NB4 (cell line): ENCODE data around the gene RINL.

Experiments used
- DNase-seq: peaks from one replicate; pipeline ENCODE4 v3.0.0; 2010; ENCODE audit warnings: low read depth
- H3K4me3 ChIP-seq: one replicate; pipeline ENCODE4 v1.5.1; 2011; ENCODE audit warnings: mild to moderate bottlenecking, low read depth, low read length, moderate library complexity
- MAX ChIP-seq: IDR thresholded peaks from 2 replicates; pipeline ENCODE4 v1.6.1; 2011; ENCODE audit warnings: low read depth, low read length
- MYC ChIP-seq: IDR thresholded peaks from 2 replicates; pipeline ENCODE4 v1.6.1; 2011; ENCODE audit warnings: low read depth, low read length
- POLR2A ChIP-seq: IDR thresholded peaks from 2 replicates; pipeline ENCODE4 v1.6.1; 2011; ENCODE audit warnings: mild to moderate bottlenecking; ENCODE audit not compliant: insufficient read length; ENCODE audit errors: extremely low read depth
- TF ChIP-seq, protein P1 (sequence below): IDR thresholded peaks from one replicate; pipeline ENCODE4 v1.5.1; 2012; ENCODE audit warnings: low read depth, low read length

RINL gene

GRCh38 chr19:38851622-38852230 is 26.3 kb downstream of the RINL start:
- DNase-seq, result peak; percentile 92
- TF ChIP-seq, protein P1, sequence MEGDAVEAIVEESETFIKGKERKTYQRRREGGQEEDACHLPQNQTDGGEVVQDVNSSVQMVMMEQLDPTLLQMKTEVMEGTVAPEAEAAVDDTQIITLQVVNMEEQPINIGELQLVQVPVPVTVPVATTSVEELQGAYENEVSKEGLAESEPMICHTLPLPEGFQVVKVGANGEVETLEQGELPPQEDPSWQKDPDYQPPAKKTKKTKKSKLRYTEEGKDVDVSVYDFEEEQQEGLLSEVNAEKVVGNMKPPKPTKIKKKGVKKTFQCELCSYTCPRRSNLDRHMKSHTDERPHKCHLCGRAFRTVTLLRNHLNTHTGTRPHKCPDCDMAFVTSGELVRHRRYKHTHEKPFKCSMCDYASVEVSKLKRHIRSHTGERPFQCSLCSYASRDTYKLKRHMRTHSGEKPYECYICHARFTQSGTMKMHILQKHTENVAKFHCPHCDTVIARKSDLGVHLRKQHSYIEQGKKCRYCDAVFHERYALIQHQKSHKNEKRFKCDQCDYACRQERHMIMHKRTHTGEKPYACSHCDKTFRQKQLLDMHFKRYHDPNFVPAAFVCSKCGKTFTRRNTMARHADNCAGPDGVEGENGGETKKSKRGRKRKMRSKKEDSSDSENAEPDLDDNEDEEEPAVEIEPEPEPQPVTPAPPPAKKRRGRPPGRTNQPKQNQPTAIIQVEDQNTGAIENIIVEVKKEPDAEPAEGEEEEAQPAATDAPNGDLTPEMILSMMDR, result no peak
- peak; percentile 95 for TF ChIP-seq MYC
- peak; percentile 99 for TF ChIP-seq MAX
- peak; percentile 55 for TF ChIP-seq POLR2A
- peak overlapping the region; percentile 76 for H3K4me3 ChIP-seq

DNA sequence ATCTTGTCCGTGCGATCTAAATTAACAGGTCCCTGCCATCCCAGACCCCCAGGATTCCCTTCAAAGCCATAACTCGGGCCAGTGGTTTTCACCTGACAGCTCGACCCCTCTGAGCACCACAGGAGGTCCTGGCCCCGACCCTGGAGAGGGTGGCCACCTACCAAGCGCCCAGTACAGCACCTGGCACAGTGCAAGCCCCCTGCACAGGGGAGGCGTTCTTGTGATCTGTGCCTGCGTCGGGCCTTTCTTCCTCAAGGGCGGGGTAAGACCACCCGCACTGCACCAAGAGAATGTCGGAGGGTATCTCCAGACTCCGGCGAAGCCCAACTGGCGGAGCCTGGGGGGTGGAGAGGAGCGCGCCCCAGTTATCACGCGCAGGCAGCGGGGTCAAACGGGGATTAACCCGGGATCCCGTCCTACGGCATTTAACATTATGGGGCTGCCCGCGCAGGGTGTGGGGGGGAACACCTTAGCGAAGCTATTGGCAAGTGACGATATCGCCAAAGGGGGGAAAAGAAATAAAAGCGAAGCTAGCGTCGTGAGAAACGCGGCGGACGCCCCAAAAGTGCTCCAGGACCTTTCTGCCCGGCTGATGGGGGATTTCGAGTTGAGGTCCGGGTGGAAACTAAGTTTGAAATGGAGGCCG is 27.0 kb downstream of the RINL start:
- H3K4me3 ChIP-seq, result peak overlapping the region; percentile 57
- no peak for DNase-seq
- TF ChIP-seq MYC (no peak), POLR2A (no peak), MAX (no peak)
- TF ChIP-seq, protein P1, result no peak

- TF ChIP-seq POLR2A (peak; percentile 67), MAX (peak; percentile 30; the same call in 1 of the 2 replicates), MYC (peak; percentile 9; the same call in 1 of the 2 replicates)
- TF ChIP-seq, protein P1, result no peak
- H3K4me3 ChIP-seq, result peak overlapping the region; percentile 57
- peak; percentile 99 for DNase-seq
These were observed 27.6 kb downstream of the RINL start for GRCh38 chr19:38850436-38850975.

DNA sequence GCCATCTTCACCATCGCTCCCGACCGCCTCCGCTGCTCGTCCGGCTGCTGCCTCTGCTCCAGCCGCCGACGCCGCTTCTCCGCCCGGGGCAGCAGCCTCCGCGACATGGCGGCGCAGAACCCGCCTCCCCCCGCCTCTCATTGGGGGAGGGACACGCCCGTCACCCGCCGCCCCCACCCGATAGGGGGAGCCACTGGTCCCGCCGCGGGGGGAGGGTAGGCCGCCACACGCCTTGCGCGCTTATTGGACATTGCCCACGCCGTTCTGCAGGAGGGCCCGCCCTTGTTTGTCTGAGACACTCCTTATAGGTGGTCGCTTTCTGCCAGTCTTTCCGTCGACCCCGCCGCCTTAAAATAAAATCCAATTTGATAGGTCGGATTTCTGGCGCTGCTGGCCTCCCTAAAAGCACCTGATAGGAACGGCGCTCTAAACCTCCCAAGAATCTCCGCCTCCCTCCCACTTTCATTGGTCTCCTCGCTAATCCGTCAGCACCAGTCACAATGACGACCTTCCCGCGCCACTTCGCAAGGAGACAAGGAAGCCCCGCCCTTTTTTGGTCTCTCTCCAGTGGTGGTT is 28.1 kb downstream of the RINL start, which contains the start of gene HNRNPL:
HNRNPL (minus strand) TSS at position 127 of the 576 bp plus-strand sequence; CDS start at position 107, 20 bp downstream.
- TF ChIP-seq MYC (no peak), POLR2A (peak; percentile 65), MAX (no peak)
- TF ChIP-seq, protein P1, result no peak
- H3K4me3 ChIP-seq, result peak within 1 kb of the TSS; percentile 93
- DNase-seq, result no peak

- DNase-seq, result peak; percentile 90
- peak; percentile 85 for TF ChIP-seq MYC
- peak; percentile 91 for TF ChIP-seq MAX
- TF ChIP-seq, protein P1, result no peak
- no peak for TF ChIP-seq POLR2A
- peak overlapping the region; percentile 93 for H3K4me3 ChIP-seq
These were observed 28.8 kb downstream of the RINL start for GRCh38 chr19:38849147-38849859.
